Right lobe of liver (tissue), 4 donors: ENCODE results near the gene DUSP22.
"Not testable (repeated sequence)": the region's sequence is repeated elsewhere in the genome, so short reads cannot be mapped to it uniquely, and the experiment has no call there.

Experiments used
- CTCF ChIP-seq, 4 donors: fragments of 200-600 bp in 3 of 4; fragments of 450-650 bp in 1 of 4; IDR thresholded peaks; one replicate each; pipeline versions ENCODE4 v1.5.1 to v1.8.0; 2016 to 2022; ENCODE audit warnings: antibody characterized with exemption in 4 of 4, mild to moderate bottlenecking in 2 of 4
- POLR2A ChIP-seq: fragments of 450-650 bp; IDR thresholded peaks from one replicate; pipeline ENCODE4 v1.6.1; 2017; ENCODE audit warnings: antibody characterized with exemption, mild to moderate bottlenecking
- donor health status: DM: no; HTN: no; CAD: no.
- donor health status: DM: no; HTN: no; CAD: no.
- donor health status: DM: no; HTN: yes; CAD: no.

GRCh38 chr6:377641-378020 is 85.3 kb downstream of the DUSP22 start:
- TF ChIP-seq CTCF (IDR thresholded peaks at IDR 0.05); POLR2A: not testable (repeated sequence)
